ENCODE measurements around the gene PWWP2A.
"Not testable (repeated sequence)": the region's sequence is repeated elsewhere in the genome, so short reads cannot be mapped to it uniquely, and the experiment has no call there.

DNA sequence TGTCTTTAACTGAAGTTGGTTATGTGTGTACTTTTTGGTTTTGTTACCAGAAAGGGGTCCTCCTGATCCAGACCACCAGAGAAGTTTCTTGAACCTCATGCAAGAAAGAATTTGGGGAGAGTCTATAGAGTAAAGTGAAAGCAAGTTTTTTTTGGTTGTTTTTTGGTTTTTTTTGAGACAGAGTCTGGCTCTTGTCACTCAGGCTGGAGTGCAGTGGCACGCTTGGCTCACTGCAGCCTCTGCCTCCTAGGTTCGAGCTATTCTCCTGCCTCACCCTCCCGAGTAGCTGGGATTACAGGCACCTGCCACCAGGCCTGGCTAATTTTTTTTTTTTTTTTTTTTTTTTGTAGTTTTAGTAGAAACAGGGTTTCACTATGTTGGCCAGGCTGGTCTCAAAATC lies 41.6 kb upstream of the PWWP2A start:
- TF ChIP-seq, protein P1, sequence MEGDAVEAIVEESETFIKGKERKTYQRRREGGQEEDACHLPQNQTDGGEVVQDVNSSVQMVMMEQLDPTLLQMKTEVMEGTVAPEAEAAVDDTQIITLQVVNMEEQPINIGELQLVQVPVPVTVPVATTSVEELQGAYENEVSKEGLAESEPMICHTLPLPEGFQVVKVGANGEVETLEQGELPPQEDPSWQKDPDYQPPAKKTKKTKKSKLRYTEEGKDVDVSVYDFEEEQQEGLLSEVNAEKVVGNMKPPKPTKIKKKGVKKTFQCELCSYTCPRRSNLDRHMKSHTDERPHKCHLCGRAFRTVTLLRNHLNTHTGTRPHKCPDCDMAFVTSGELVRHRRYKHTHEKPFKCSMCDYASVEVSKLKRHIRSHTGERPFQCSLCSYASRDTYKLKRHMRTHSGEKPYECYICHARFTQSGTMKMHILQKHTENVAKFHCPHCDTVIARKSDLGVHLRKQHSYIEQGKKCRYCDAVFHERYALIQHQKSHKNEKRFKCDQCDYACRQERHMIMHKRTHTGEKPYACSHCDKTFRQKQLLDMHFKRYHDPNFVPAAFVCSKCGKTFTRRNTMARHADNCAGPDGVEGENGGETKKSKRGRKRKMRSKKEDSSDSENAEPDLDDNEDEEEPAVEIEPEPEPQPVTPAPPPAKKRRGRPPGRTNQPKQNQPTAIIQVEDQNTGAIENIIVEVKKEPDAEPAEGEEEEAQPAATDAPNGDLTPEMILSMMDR (IDR thresholded peaks at IDR 0.05) = not testable (repeated sequence)
- TF ChIP-seq POLR2A, POLR2AphosphoS5 (IDR thresholded peaks at IDR 0.05): not testable (repeated sequence)
